ENCODE results near the gene INSM2.

DNA sequence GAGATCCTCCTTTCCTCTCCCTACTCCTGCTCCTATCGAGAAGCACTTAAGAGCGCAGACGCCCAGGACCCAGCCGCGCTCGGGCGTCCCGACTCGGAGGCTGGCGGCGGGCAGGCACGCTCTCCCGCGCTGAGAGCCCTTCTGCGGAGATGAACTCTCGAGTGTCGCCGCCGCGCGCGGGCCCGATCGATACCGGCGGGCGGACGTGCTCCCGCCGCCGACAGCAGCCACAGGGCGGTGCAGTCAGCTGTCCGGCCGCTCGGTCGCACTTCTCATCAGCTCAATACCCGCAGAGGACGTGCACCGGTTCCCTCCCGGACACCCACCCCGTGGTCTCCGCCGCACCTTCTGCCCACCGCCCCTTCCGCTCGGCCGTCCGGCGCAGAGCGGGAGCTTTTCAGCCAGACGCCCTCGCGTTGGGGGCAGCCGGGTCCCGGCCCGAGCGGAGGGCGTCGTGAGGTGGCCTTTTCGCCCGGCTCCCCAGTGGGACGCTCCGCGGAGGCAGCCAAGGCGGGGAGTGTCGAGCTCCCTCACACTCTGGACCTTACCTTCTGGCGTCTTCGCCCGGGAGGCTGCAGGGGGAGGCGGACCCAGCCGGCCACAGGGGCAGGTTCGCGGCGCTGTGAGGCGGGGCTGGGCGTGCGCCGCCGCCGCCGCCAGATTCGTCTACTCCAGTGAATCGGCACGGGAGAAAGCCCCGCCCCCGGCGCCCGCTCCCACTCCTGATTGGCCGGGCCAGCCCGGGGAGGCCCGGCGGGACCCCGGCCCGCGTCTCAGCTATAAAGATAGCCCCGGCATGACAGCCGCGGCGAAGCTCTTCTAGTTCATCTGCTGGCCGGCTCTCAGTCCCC is at the start of gene INSM2:
- TF ChIP-seq ZNF263 (CRISPR knock-in tag; IDR thresholded peaks at IDR 0.05) (peak; percentile 93), POLR2A (IDR thresholded peaks at IDR 0.05; ENCODE audit: insufficient read depth in 1 of 2, low read depth in 2 of 2, low read length in 2 of 2) (no peak), CTCF (CRISPR knock-in tag; IDR thresholded peaks at IDR 0.05) (peak; percentile 58), TBX2 (CRISPR knock-in tag; IDR thresholded peaks at IDR 0.05; ENCODE audit: borderline replicate concordance) (peak; percentile 50; the same call in 1 of the 2 replicates), SRF (IDR thresholded peaks at IDR 0.05; ENCODE audit: low read depth, low read length) (no peak), ZFX (CRISPR knock-in tag; IDR thresholded peaks at IDR 0.05; ENCODE audit: low read depth) (peak; percentile 65), POLR2AphosphoS5 (IDR thresholded peaks at IDR 0.05; ENCODE audit: low read depth, low read length) (no peak), EZH2 (conservative IDR thresholded peaks at IDR 0.05; ENCODE audit: low read depth, low read length) (peak; percentile 100), MEF2D (CRISPR knock-in tag; IDR thresholded peaks at IDR 0.05) (peak; percentile 43; the same call in 1 of the 2 replicates), RBFOX2 (IDR thresholded peaks at IDR 0.05; ENCODE audit: low read depth, low read length) (0 out of 2 replicates have a peak, but pooled peaks have one; percentile 27)

Data from HepG2 (cell line).